ENCODE results near the gene ADGRB2. TPM values are rescaled to one million over a fixed set of nuclear protein-coding genes. Genes with fewer than 3 reads are reported as not detected.

Gene ADGRB2
- total RNA-seq, 2 donors from 2014 or later: 3.0 to 10.2 TPM

DNA sequence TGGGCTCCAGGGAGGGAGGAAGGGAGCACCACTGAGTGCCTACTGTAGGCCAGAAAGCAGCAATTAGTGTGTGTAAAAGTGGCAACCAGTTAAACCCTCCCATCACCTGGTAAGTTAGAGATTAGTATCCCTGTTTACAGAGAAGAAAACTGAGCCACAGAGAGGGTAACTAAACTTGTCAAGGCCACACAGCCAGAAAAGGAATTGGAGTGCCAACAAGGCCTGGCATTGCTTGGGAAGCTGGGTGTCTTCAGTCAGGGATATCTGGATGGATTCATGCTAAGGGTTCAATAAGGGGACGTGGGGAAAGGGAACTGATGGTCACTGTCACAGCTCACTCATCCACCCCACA, 23.6 kb upstream of the ADGRB2 start:
- intact Hi-C loops (cut with DNase I): loop anchor here (2.0 to 5.0 kb wide), 2 partner anchors 23 to 125 kb away; partner anchors contain the start of gene ADGRB2
- H3K27ac ChIP-seq: peak overlapping the region; percentile 84 to 85
- no peaks in the 10 kb centered on the region for H3K36me3 ChIP-seq
- H3K4me3 ChIP-seq: peak overlapping the region in 1 of 2 donors; percentile 56
- H3K27me3 ChIP-seq (replicated peaks; ENCODE audit: insufficient read depth): no peaks in the 10 kb centered on the region
- no peaks in the 10 kb centered on the region for H3K9me3 ChIP-seq
- no peak for DNase-seq (ENCODE audit: low spot score)
- WGBS: 24% methylated on average over 1 of the region's 1 CpG
- no peak for TF ChIP-seq POLR2A (IDR thresholded peaks at IDR 0.05)
- TF ChIP-seq, protein P1, sequence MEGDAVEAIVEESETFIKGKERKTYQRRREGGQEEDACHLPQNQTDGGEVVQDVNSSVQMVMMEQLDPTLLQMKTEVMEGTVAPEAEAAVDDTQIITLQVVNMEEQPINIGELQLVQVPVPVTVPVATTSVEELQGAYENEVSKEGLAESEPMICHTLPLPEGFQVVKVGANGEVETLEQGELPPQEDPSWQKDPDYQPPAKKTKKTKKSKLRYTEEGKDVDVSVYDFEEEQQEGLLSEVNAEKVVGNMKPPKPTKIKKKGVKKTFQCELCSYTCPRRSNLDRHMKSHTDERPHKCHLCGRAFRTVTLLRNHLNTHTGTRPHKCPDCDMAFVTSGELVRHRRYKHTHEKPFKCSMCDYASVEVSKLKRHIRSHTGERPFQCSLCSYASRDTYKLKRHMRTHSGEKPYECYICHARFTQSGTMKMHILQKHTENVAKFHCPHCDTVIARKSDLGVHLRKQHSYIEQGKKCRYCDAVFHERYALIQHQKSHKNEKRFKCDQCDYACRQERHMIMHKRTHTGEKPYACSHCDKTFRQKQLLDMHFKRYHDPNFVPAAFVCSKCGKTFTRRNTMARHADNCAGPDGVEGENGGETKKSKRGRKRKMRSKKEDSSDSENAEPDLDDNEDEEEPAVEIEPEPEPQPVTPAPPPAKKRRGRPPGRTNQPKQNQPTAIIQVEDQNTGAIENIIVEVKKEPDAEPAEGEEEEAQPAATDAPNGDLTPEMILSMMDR (IDR thresholded peaks at IDR 0.05): no peak
- no peak for TF ChIP-seq POLR2AphosphoS5 (IDR thresholded peaks at IDR 0.05)
- no peaks in the 10 kb centered on the region for H3K4me1 ChIP-seq (replicated peaks)

DNA sequence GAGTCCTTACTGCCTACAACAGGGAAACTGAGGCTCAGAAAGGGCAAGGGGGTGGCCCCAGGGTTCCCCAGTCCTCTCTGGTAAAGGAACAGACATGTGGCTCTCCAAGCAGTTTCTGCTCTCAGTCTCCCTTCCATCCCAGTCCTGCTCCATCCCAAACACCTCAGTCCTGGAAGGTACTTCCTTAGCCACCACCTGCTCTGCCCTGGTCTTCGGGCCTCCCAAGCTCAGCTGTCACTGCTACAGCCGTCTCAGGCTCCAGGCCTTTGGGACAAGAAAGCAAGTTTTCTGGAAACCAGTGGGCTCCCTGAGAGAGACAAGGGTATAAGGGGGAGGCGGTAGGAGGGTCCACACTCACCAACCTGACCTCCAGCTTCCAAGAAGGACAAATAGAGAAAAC, 23.1 kb upstream of the ADGRB2 start:
- TF ChIP-seq, protein P1 (IDR thresholded peaks at IDR 0.05): no peak
- no peak for TF ChIP-seq POLR2AphosphoS5 (IDR thresholded peaks at IDR 0.05)
- no peak for TF ChIP-seq POLR2A (IDR thresholded peaks at IDR 0.05)
- no peak overlapping the region for H3K4me3 ChIP-seq
- H3K36me3 ChIP-seq: no peaks in the 10 kb centered on the region
- no peaks in the 10 kb centered on the region for H3K27me3 ChIP-seq (replicated peaks; ENCODE audit: insufficient read depth)
- H3K27ac ChIP-seq: no peak overlapping the region
- no peaks in the 10 kb centered on the region for H3K9me3 ChIP-seq
- intact Hi-C loops (cut with DNase I): loop anchor here (5.0 kb wide), 1 partner anchor 125 kb away; no protein-coding TSS in a partner anchor
- DNase-seq (ENCODE audit: low spot score): no peak
- 86% methylated on average over 3 of the region's 3 CpGs for WGBS
- no peaks in the 10 kb centered on the region for H3K4me1 ChIP-seq (replicated peaks)

DNA sequence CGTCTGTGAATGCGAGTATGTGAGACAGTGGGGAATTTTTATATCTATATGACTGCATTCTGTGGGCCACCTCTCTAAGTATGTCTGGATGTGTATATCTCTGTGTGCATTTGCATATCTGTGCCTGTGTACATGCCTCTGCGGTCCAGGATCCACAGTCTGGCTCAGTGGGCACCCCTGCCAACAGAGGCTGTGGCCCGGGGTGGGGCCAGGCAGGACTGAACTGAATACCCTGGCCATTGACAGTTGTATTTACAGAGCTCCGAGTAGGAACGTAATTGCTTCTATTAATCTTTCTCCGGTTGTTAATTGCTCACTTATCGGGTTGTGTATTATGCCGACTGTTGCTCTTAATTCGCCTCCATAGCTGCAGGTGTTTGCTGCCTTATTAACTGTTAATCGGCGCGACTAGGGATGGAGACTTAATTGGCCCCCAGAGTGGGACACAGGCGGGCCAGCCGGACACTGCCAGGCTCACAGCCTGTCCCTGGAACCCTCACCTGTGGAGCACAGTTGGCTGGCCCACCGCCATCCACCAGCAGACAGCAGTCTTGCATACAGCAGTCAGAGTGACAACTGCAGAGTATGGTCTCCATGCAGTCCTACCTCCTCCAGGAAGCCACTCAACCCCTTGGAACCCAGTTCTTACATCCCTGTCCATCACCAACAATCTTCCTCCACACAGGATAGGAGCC, 22.4 kb upstream of the ADGRB2 start:
- no peak overlapping the region for H3K4me3 ChIP-seq
- no peak overlapping the region for H3K27ac ChIP-seq
- intact Hi-C loops (cut with DNase I): loop anchor here (5.0 kb wide), 1 partner anchor 124 kb away; no protein-coding TSS in a partner anchor
- no peaks in the 10 kb centered on the region for H3K4me1 ChIP-seq (replicated peaks)
- 88% methylated on average over 16 of the region's 16 CpGs for WGBS
- TF ChIP-seq, protein P1 (IDR thresholded peaks at IDR 0.05): no peak
- TF ChIP-seq POLR2A (IDR thresholded peaks at IDR 0.05) (no peak), POLR2AphosphoS5 (IDR thresholded peaks at IDR 0.05) (no peak)
- no peaks in the 10 kb centered on the region for H3K9me3 ChIP-seq
- no peaks in the 10 kb centered on the region for H3K36me3 ChIP-seq
- no peak for DNase-seq (ENCODE audit: low spot score)
- no peaks in the 10 kb centered on the region for H3K27me3 ChIP-seq (replicated peaks; ENCODE audit: insufficient read depth)

DNA sequence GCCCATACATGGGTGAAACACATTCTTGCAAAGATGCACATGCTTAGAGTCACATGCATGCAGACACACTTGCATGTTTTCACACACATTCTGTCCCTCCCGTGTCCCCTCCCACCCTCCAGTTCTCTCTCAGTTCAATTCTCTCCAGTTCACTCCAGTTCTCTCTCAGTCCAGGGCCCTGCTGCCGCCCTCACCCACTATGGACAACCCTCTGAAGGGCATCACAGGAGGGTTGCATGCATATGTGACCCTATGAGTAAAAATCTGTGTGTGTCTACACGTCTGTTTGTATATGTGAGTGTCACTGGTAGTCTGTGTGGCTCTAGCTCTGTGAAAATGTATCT, 21.8 kb upstream of the ADGRB2 start:
- TF ChIP-seq POLR2A (IDR thresholded peaks at IDR 0.05) (no peak), POLR2AphosphoS5 (IDR thresholded peaks at IDR 0.05) (no peak)
- TF ChIP-seq, protein P1 (IDR thresholded peaks at IDR 0.05): no peak
- Histone ChIP-seq H3K27me3 (replicated peaks; ENCODE audit: insufficient read depth) (no peaks in the 10 kb centered on the region), H3K4me1 (replicated peaks) (no peaks in the 10 kb centered on the region), H3K27ac (no peak overlapping the region), H3K36me3 (no peaks in the 10 kb centered on the region), H3K4me3 (no peak overlapping the region), H3K9me3 (no peaks in the 10 kb centered on the region)
- 90% methylated on average over 3 of the region's 3 CpGs for WGBS
- intact Hi-C loops (cut with DNase I): loop anchor here (5.0 kb wide), 1 partner anchor 124 kb away; no protein-coding TSS in a partner anchor
- DNase-seq (ENCODE audit: low spot score): no peak
